Measurements from ENCODE around the gene CREB5.
A peak's percentile ranks its signal among the peaks of the same experiment; 100 is the strongest.

Gene CREB5

GRCh38 chr7:28383975-28384374 lies 28.3 kb upstream of the CREB5 start:
- no peak overlapping the region for H3K4me3 ChIP-seq (ENCODE audit: low read depth, low read length)
- no peak for DNase-seq
- no peak overlapping the region for H3K27ac ChIP-seq
- no peak for TF ChIP-seq CTCF (IDR thresholded peaks at IDR 0.05; ENCODE audit: low read depth, low read length)
- no peaks in the 10 kb centered on the region for H3K36me3 ChIP-seq
- H3K9me3 ChIP-seq (ENCODE audit: severe bottlenecking), result no peaks in the 10 kb centered on the region
- H3K27me3 ChIP-seq (ENCODE audit: insufficient read depth, low read depth, severe bottlenecking), result peaks cover 51% of the 10 kb centered on the region

GRCh38 chr7:28389504-28390395 lies 22.6 kb upstream of the CREB5 start:
- no peak overlapping the region for H3K4me3 ChIP-seq (ENCODE audit: low read depth, low read length)
- peaks cover 47% of the 10 kb centered on the region for H3K27me3 ChIP-seq (ENCODE audit: insufficient read depth, low read depth, severe bottlenecking)
- DNase-seq, result no peak
- H3K36me3 ChIP-seq, result no peaks in the 10 kb centered on the region
- no peak overlapping the region for H3K27ac ChIP-seq
- peak; percentile 25; the same call in 1 of the 2 replicates for TF ChIP-seq CTCF (IDR thresholded peaks at IDR 0.05; ENCODE audit: low read depth, low read length)
- no peaks in the 10 kb centered on the region for H3K9me3 ChIP-seq (ENCODE audit: severe bottlenecking)

GRCh38 chr7:28390426-28390825 lies 21.9 kb upstream of the CREB5 start:
- no peak for DNase-seq
- Histone ChIP-seq H3K4me3 (ENCODE audit: low read depth, low read length) (no peak overlapping the region), H3K36me3 (no peaks in the 10 kb centered on the region), H3K27me3 (ENCODE audit: insufficient read depth, low read depth, severe bottlenecking) (peaks cover 51% of the 10 kb centered on the region), H3K27ac (no peak overlapping the region), H3K9me3 (ENCODE audit: severe bottlenecking) (no peaks in the 10 kb centered on the region)
- no peak for TF ChIP-seq CTCF (IDR thresholded peaks at IDR 0.05; ENCODE audit: low read depth, low read length)

- H3K36me3 ChIP-seq, result no peaks in the 10 kb centered on the region
- H3K4me3 ChIP-seq (ENCODE audit: low read depth, low read length), result no peak overlapping the region
- TF ChIP-seq CTCF (IDR thresholded peaks at IDR 0.05; ENCODE audit: low read depth, low read length), result no peak
- peaks cover 49% of the 10 kb centered on the region for H3K27me3 ChIP-seq (ENCODE audit: insufficient read depth, low read depth, severe bottlenecking)
- no peaks in the 10 kb centered on the region for H3K9me3 ChIP-seq (ENCODE audit: severe bottlenecking)
- no peak overlapping the region for H3K27ac ChIP-seq
- DNase-seq, result no peak
Observed at GRCh38 chr7:28392289-28392688, 20.0 kb upstream of the CREB5 start.

GRCh38 chr7:28395404-28395803 lies 16.9 kb upstream of the CREB5 start:
- Histone ChIP-seq H3K36me3 (no peaks in the 10 kb centered on the region), H3K9me3 (ENCODE audit: severe bottlenecking) (no peaks in the 10 kb centered on the region), H3K27me3 (ENCODE audit: insufficient read depth, low read depth, severe bottlenecking) (peaks cover 55% of the 10 kb centered on the region), H3K4me3 (ENCODE audit: low read depth, low read length) (no peak overlapping the region), H3K27ac (no peak overlapping the region)
- no peak for TF ChIP-seq CTCF (IDR thresholded peaks at IDR 0.05; ENCODE audit: low read depth, low read length)
- no peak for DNase-seq
